GM23338 (cell line): Measurements from ENCODE around the gene NCAN. TPM values are rescaled to one million over a fixed set of nuclear protein-coding genes. Genes with fewer than 3 reads are reported as not detected.

Source experiments
- ATAC-seq: fragments of 200-7000 bp; cut with Tn5 transposase; 3 replicates; pipeline ENCODE4 v1.9.1; 2020
- DNase-seq: peaks from one replicate; pipeline ENCODE4 v3.0.0-alpha.2; 2015; ENCODE audit warnings: low spot score
- H2AFZ ChIP-seq: fragments of 200-600 bp; sonication (generic); 2 replicates; pipeline ENCODE4 v1.8.0; 2016; ENCODE audit warnings: antibody characterized with exemption, mild to moderate bottlenecking, moderate library complexity
- H3F3A ChIP-seq: fragments of 200-600 bp; sonication (generic); replicated peaks from 2 replicates; pipeline ENCODE4 v1.8.0; 2017; ENCODE audit warnings: antibody characterized with exemption, mixed run types, low read depth
- H3K27ac ChIP-seq: fragments of 200-600 bp; sonication (generic); 2 replicates; pipeline ENCODE4 v1.6.1; 2016; ENCODE audit warnings: low read depth
- H3K27me3 ChIP-seq: fragments of 200-600 bp; sonication (generic); 2 replicates; pipeline ENCODE4 v1.8.0; 2016; ENCODE audit warnings: mild to moderate bottlenecking, mixed run types, moderate library complexity; ENCODE audit not compliant: insufficient read depth
- H3K36me3 ChIP-seq: fragments of 200-600 bp; sonication (generic); 2 replicates; pipeline ENCODE4 v1.8.0; 2016; ENCODE audit warnings: mild to moderate bottlenecking; ENCODE audit not compliant: insufficient read depth
- H3K4me1 ChIP-seq: fragments of 200-600 bp; sonication (generic); 2 replicates; pipeline ENCODE4 v1.8.0; 2016; ENCODE audit warnings: mild to moderate bottlenecking, moderate library complexity; ENCODE audit not compliant: insufficient read depth
- H3K4me2 ChIP-seq: fragments of 200-600 bp; sonication (generic); 2 replicates; pipeline ENCODE4 v1.7.1; 2017; ENCODE audit warnings: mixed run types
- H3K4me3 ChIP-seq: fragments of 200-600 bp; sonication (generic); 2 replicates; pipeline ENCODE4 v1.6.1; 2016; ENCODE audit warnings: mixed run types
- H3K79me2 ChIP-seq: fragments of 200-600 bp; sonication (generic); replicated peaks from 2 replicates; pipeline ENCODE4 v1.8.0; 2017; ENCODE audit warnings: mild to moderate bottlenecking; ENCODE audit not compliant: insufficient read depth
- H3K9me2 ChIP-seq: fragments of 200-600 bp; sonication (generic); 2 replicates; pipeline ENCODE4 v1.8.0; 2017; ENCODE audit not compliant: insufficient read depth
- H4K20me1 ChIP-seq: fragments of 200-600 bp; sonication (generic); replicated peaks from 2 replicates; pipeline ENCODE4 v1.8.0; 2017; ENCODE audit warnings: mild to moderate bottlenecking; ENCODE audit not compliant: insufficient read depth
- H3K27ac Mint-ChIP-seq: 2 replicates; pipeline ENCODE4 v1.8.0; 2020; ENCODE audit warnings: inconsistent platforms, mild to moderate bottlenecking, moderate library complexity, mixed read lengths
- H3K27me3 Mint-ChIP-seq: 3 replicates; pipeline ENCODE4 v1.8.0; 2022; ENCODE audit warnings: low read depth, mild to moderate bottlenecking, moderate library complexity, mixed read lengths, inconsistent platforms; ENCODE audit not compliant: insufficient read depth, poor library complexity
- H3K36me3 Mint-ChIP-seq: 3 replicates; pipeline ENCODE4 v1.8.0; 2021; ENCODE audit warnings: low read depth, mild to moderate bottlenecking, inconsistent platforms, moderate library complexity, mixed read lengths
- H3K4me1 Mint-ChIP-seq: 3 replicates; pipeline ENCODE4 v1.8.0; 2020; ENCODE audit warnings: mild to moderate bottlenecking, inconsistent platforms, mixed read lengths
- H3K4me3 Mint-ChIP-seq: 3 replicates; pipeline ENCODE4 v1.8.0; 2021; ENCODE audit warnings: moderate library complexity, mild to moderate bottlenecking, inconsistent platforms, mixed read lengths
- H3K9me3 Mint-ChIP-seq: 3 replicates; pipeline ENCODE4 v1.8.0; 2020; ENCODE audit warnings: moderate library complexity, mild to moderate bottlenecking, inconsistent platforms, mixed read lengths
- CREB1 ChIP-seq: fragments of 250-450 bp; sonication (Bioruptor Pico); IDR thresholded peaks from 2 replicates; pipeline ENCODE4 v1.5.0; 2020; ENCODE audit warnings: low read depth, mild to moderate bottlenecking, moderate library complexity
- EZH2 ChIP-seq: fragments of 200-600 bp; sonication (generic); IDR thresholded peaks from one replicate; pipeline ENCODE4 v1.8.0; 2017; ENCODE audit warnings: antibody characterized with exemption, mild to moderate bottlenecking, low read depth; ENCODE audit not compliant: unreplicated experiment
- EZH2phosphoT487 ChIP-seq: fragments of 200-600 bp; sonication (generic); IDR thresholded peaks from one replicate; pipeline ENCODE4 v1.8.1; 2018; ENCODE audit warnings: antibody characterized with exemption; ENCODE audit not compliant: unreplicated experiment
- JUNB ChIP-seq: IDR thresholded peaks from one replicate; pipeline ENCODE4 v1.6.1; 2016; ENCODE audit warnings: antibody characterized with exemption; ENCODE audit not compliant: unreplicated experiment
- NANOG ChIP-seq: IDR thresholded peaks from 2 replicates; pipeline ENCODE4 v1.6.1; 2016; ENCODE audit warnings: antibody characterized with exemption, borderline replicate concordance
- POLR2AphosphoS5 ChIP-seq: IDR thresholded peaks from 2 replicates; pipeline ENCODE4 v1.6.1; 2016; ENCODE audit warnings: antibody characterized with exemption, low read depth
- STAT1 ChIP-seq: IDR thresholded peaks from one replicate; pipeline ENCODE4 v1.6.1; 2016; ENCODE audit warnings: antibody characterized with exemption; ENCODE audit not compliant: unreplicated experiment
- ZNF114 ChIP-seq: fragments of 250-450 bp; sonication (Bioruptor Pico); IDR thresholded peaks from 2 replicates; pipeline ENCODE4 v1.5.0; 2020; ENCODE audit warnings: mild to moderate bottlenecking, moderate library complexity
- ZNF331 ChIP-seq: fragments of 250-450 bp; sonication (Bioruptor Pico); IDR thresholded peaks from 2 replicates; pipeline ENCODE4 v1.5.0; 2020; ENCODE audit warnings: low read depth, mild to moderate bottlenecking, moderate library complexity
- polyA plus RNA-seq: library from polyadenylated mRNA; unstranded; fragments of >200 nt; fragmentation: Nextera tagmentation; extraction: Ambion mirVana; gene quantifications from 2 replicates; pipeline ENCODE4 v1.2.1, GENCODE V29; 2016
- total RNA-seq: library from RNA; depleted of rRNA; stranded (reverse); fragments of >200 nt; shearing (Covaris generic); gene quantifications from 2 replicates; pipeline ENCODE4 v1.2.3, GENCODE V29; 2014
- TF ChIP-seq, protein P1 (sequence below): IDR thresholded peaks from 2 replicates; pipeline ENCODE4 v1.6.1; 2016; ENCODE audit warnings: antibody characterized with exemption
- TF ChIP-seq, protein P2 (sequence below), 2 experiments: fragments of 200-600 bp in 1 of 2; sonication (generic) in 1 of 2; conservative IDR thresholded peaks; 2 replicates each; pipeline versions ENCODE4 v1.5.1 to v1.6.1; 2016 to 2017; ENCODE audit warnings: antibody characterized with exemption in 2 of 2, low read depth in 2 of 2, mild to moderate bottlenecking in 2 of 2, moderate library complexity in 1 of 2
- TF ChIP-seq, protein P3 (sequence below): IDR thresholded peaks from one replicate; pipeline ENCODE4 v1.6.1; 2018; ENCODE audit warnings: antibody characterized with exemption; ENCODE audit not compliant: unreplicated experiment
- TF ChIP-seq, protein P4 (sequence below): fragments of 250-450 bp; sonication (Bioruptor Pico); IDR thresholded peaks from 2 replicates; pipeline ENCODE4 v1.5.0; 2020; ENCODE audit warnings: mild to moderate bottlenecking, moderate library complexity

Gene NCAN
- total and polyA plus RNA-seq, 2 experiments from 2014 or later: 1.8 to 9.4 TPM

DNA sequence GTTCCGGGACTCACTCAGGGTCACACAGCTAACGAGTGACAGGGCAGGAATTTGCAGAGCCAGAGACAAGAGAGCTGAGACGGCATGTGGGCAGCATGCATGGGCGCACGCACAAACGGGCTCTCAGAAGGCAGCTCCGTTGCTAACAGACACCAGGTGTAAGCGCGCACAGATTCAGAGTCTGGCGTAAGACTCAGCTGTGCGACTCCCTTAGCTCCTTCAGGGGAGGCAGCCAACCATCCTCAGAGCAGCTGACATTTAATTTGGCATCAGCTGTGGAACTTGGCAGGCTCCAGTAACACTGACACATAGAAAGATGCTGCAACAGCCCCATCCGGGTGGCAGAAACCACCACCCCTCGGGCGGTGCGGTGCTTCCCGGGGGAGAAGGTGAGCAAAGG, 68.8 kb downstream of the NCAN start:
- H3K27me3 ChIP-seq: no peaks in the 10 kb centered on the region
- Mint-ChIP-seq H3K9me3 (no peaks in the 10 kb centered on the region), H3K27ac (peak overlapping the region; percentile 34; the same call in 1 of the 2 replicates), H3K4me1 (no peaks in the 10 kb centered on the region), H3K4me3 (no peak overlapping the region), H3K27me3 (peaks cover 4% of the 10 kb centered on the region), H3K36me3 (peaks cover 32% of the 10 kb centered on the region)
- H3K4me3 ChIP-seq: no peak overlapping the region
- H3K4me1 ChIP-seq: no peaks in the 10 kb centered on the region
- H3F3A ChIP-seq: no peaks in the 10 kb centered on the region
- TF ChIP-seq EZH2 (no peak), ZNF114 (CRISPR knock-in tag) (no peak), CREB1 (CRISPR knock-in tag) (no peak), STAT1 (no peak), EZH2phosphoT487 (no peak), POLR2AphosphoS5 (no peak), JUNB (no peak), ZNF331 (CRISPR knock-in tag) (no peak), NANOG (no peak)
- TF ChIP-seq, protein P1, sequence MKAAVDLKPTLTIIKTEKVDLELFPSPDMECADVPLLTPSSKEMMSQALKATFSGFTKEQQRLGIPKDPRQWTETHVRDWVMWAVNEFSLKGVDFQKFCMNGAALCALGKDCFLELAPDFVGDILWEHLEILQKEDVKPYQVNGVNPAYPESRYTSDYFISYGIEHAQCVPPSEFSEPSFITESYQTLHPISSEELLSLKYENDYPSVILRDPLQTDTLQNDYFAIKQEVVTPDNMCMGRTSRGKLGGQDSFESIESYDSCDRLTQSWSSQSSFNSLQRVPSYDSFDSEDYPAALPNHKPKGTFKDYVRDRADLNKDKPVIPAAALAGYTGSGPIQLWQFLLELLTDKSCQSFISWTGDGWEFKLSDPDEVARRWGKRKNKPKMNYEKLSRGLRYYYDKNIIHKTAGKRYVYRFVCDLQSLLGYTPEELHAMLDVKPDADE: no peak
- TF ChIP-seq, protein P2, sequence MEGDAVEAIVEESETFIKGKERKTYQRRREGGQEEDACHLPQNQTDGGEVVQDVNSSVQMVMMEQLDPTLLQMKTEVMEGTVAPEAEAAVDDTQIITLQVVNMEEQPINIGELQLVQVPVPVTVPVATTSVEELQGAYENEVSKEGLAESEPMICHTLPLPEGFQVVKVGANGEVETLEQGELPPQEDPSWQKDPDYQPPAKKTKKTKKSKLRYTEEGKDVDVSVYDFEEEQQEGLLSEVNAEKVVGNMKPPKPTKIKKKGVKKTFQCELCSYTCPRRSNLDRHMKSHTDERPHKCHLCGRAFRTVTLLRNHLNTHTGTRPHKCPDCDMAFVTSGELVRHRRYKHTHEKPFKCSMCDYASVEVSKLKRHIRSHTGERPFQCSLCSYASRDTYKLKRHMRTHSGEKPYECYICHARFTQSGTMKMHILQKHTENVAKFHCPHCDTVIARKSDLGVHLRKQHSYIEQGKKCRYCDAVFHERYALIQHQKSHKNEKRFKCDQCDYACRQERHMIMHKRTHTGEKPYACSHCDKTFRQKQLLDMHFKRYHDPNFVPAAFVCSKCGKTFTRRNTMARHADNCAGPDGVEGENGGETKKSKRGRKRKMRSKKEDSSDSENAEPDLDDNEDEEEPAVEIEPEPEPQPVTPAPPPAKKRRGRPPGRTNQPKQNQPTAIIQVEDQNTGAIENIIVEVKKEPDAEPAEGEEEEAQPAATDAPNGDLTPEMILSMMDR (conservative IDR thresholded peaks at IDR 0.05; ENCODE audit: low read depth in 2 of 2): no peak
- TF ChIP-seq, protein P3, sequence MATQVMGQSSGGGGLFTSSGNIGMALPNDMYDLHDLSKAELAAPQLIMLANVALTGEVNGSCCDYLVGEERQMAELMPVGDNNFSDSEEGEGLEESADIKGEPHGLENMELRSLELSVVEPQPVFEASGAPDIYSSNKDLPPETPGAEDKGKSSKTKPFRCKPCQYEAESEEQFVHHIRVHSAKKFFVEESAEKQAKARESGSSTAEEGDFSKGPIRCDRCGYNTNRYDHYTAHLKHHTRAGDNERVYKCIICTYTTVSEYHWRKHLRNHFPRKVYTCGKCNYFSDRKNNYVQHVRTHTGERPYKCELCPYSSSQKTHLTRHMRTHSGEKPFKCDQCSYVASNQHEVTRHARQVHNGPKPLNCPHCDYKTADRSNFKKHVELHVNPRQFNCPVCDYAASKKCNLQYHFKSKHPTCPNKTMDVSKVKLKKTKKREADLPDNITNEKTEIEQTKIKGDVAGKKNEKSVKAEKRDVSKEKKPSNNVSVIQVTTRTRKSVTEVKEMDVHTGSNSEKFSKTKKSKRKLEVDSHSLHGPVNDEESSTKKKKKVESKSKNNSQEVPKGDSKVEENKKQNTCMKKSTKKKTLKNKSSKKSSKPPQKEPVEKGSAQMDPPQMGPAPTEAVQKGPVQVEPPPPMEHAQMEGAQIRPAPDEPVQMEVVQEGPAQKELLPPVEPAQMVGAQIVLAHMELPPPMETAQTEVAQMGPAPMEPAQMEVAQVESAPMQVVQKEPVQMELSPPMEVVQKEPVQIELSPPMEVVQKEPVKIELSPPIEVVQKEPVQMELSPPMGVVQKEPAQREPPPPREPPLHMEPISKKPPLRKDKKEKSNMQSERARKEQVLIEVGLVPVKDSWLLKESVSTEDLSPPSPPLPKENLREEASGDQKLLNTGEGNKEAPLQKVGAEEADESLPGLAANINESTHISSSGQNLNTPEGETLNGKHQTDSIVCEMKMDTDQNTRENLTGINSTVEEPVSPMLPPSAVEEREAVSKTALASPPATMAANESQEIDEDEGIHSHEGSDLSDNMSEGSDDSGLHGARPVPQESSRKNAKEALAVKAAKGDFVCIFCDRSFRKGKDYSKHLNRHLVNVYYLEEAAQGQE: no peak
- TF ChIP-seq, protein P4, sequence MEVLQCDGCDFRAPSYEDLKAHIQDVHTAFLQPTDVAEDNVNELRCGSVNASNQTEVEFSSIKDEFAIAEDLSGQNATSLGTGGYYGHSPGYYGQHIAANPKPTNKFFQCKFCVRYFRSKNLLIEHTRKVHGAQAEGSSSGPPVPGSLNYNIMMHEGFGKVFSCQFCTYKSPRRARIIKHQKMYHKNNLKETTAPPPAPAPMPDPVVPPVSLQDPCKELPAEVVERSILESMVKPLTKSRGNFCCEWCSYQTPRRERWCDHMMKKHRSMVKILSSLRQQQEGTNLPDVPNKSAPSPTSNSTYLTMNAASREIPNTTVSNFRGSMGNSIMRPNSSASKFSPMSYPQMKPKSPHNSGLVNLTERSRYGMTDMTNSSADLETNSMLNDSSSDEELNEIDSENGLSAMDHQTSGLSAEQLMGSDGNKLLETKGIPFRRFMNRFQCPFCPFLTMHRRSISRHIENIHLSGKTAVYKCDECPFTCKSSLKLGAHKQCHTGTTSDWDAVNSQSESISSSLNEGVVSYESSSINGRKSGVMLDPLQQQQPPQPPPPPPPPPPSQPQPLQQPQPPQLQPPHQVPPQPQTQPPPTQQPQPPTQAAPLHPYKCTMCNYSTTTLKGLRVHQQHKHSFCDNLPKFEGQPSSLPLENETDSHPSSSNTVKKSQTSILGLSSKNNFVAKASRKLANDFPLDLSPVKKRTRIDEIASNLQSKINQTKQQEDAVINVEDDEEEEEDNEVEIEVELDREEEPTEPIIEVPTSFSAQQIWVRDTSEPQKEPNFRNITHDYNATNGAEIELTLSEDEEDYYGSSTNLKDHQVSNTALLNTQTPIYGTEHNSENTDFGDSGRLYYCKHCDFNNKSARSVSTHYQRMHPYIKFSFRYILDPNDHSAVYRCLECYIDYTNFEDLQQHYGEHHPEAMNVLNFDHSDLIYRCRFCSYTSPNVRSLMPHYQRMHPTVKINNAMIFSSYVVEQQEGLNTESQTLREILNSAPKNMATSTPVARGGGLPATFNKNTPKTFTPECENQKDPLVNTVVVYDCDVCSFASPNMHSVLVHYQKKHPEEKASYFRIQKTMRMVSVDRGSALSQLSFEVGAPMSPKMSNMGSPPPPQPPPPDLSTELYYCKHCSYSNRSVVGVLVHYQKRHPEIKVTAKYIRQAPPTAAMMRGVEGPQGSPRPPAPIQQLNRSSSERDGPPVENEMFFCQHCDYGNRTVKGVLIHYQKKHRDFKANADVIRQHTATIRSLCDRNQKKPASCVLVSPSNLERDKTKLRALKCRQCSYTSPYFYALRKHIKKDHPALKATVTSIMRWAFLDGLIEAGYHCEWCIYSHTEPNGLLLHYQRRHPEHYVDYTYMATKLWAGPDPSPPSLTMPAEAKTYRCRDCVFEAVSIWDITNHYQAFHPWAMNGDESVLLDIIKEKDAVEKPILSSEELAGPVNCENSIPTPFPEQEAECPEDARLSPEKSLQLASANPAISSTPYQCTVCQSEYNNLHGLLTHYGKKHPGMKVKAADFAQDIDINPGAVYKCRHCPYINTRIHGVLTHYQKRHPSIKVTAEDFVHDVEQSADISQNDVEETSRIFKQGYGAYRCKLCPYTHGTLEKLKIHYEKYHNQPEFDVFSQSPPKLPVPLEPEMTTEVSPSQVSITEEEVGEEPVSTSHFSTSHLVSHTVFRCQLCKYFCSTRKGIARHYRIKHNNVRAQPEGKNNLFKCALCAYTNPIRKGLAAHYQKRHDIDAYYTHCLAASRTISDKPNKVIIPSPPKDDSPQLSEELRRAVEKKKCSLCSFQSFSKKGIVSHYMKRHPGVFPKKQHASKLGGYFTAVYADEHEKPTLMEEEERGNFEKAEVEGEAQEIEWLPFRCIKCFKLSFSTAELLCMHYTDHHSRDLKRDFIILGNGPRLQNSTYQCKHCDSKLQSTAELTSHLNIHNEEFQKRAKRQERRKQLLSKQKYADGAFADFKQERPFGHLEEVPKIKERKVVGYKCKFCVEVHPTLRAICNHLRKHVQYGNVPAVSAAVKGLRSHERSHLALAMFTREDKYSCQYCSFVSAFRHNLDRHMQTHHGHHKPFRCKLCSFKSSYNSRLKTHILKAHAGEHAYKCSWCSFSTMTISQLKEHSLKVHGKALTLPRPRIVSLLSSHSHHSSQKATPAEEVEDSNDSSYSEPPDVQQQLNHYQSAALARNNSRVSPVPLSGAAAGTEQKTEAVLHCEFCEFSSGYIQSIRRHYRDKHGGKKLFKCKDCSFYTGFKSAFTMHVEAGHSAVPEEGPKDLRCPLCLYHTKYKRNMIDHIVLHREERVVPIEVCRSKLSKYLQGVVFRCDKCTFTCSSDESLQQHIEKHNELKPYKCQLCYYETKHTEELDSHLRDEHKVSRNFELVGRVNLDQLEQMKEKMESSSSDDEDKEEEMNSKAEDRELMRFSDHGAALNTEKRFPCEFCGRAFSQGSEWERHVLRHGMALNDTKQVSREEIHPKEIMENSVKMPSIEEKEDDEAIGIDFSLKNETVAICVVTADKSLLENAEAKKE (CRISPR knock-in tag): no peak
- no peak overlapping the region for H3K4me2 ChIP-seq
- DNase-seq (no peak), ATAC-seq (no peak)
- no peaks in the 10 kb centered on the region for H3K79me2 ChIP-seq
- H2AFZ ChIP-seq: no peak overlapping the region
- H3K27ac ChIP-seq: no peak overlapping the region
- H4K20me1 ChIP-seq: peaks cover 5% of the 10 kb centered on the region
- H3K36me3 ChIP-seq: peaks cover 12% of the 10 kb centered on the region; the same call in 1 of the 2 replicates
- no peaks in the 10 kb centered on the region for H3K9me2 ChIP-seq
